Measurements from ENCODE around the gene EFHB. TPM values are rescaled to one million over a fixed set of nuclear protein-coding genes. Genes with fewer than 3 reads are reported as not detected.

Gene EFHB
- total RNA-seq, 2 experiments from 2014 or later = 0.69 to 0.77 TPM

DNA sequence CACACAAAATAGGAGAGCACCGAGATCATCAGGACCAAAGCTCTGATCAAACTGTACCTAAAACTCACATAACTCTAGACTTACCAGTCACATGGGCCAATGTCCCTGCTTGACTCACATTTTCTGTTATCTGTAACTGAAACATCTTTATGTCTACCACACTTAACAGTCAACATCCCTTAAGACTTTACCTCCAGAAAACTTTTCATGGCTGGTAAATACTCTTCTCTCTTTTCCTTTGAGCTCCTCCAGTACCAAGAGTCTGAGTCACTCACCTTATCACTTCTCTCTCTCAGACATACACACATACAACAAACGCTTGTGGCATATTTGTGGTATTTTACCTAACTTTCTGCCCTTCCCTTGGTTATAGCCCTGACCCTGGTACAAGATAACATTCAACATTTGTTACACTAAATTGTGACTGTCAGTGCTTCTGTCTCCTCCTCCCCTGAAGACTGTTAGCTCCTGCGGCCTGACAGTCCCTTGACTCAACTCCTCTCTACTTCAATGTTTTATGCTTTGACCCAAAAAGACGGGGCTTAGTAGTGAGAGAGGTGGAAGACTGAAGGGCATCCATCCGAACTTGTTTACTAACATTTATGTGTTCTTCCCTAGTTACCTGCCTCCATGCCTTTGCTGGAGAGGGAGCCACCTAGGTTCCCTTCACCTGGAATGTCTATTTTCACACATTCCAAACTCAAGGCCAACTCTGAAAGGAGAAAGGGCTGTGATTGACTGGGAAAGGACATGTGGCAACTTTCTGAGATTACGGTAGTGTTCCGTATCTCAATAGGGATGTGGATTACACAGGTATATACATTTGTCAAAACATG is 3.7 kb upstream of the EFHB start:
- intact Hi-C loops (cut with micrococcal nuclease) = loop anchor here (5.0 kb wide), 1 partner anchor 240 kb away; no protein-coding TSS in a partner anchor
- H3K36me3 Mint-ChIP-seq (ENCODE audit: low read depth) = no peaks in the 10 kb centered on the region
- ChIA-PET POLR2A (interaction anchor here (0.6 to 1.9 kb wide), 4 partner anchors 8 to 117 kb away, joined by 3 to 8 read pairs (median 3); partner anchors contain the start of gene RAB5A), CTCF (no interaction called here)
- DNase-seq (peak; percentile 37), ATAC-seq (peak; percentile 92)
- H3K4me1 Mint-ChIP-seq (ENCODE audit: low read depth) = peaks cover 26% of the 10 kb centered on the region
- H3K27ac Mint-ChIP-seq = peak overlapping the region; percentile 26
- TF ChIP-seq, protein P1, sequence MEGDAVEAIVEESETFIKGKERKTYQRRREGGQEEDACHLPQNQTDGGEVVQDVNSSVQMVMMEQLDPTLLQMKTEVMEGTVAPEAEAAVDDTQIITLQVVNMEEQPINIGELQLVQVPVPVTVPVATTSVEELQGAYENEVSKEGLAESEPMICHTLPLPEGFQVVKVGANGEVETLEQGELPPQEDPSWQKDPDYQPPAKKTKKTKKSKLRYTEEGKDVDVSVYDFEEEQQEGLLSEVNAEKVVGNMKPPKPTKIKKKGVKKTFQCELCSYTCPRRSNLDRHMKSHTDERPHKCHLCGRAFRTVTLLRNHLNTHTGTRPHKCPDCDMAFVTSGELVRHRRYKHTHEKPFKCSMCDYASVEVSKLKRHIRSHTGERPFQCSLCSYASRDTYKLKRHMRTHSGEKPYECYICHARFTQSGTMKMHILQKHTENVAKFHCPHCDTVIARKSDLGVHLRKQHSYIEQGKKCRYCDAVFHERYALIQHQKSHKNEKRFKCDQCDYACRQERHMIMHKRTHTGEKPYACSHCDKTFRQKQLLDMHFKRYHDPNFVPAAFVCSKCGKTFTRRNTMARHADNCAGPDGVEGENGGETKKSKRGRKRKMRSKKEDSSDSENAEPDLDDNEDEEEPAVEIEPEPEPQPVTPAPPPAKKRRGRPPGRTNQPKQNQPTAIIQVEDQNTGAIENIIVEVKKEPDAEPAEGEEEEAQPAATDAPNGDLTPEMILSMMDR (IDR thresholded peaks at IDR 0.05) = no peak
- H3K27me3 Mint-ChIP-seq = peaks cover 11% of the 10 kb centered on the region
- H3K4me3 Mint-ChIP-seq = no peak overlapping the region
- no peaks in the 10 kb centered on the region for H3K9me3 Mint-ChIP-seq

DNA sequence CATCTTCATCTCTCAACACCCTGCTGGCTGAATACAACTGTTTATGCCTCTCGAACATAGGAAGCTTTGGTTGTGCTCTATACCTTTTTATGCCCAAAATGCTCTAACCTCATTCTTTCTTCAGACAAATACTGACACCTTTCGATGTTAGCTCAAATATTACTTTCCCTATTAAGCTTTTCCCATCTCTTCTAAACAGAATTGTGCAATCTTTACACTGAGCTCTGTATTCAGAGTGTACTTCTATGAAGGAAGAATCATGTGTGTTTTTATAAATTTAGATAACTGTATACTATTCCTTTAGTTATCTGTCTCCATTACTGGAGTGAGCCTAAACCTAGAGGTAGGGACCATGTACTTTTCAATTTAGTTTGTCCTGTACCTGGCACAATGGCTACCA is 1.6 kb downstream of the EFHB start:
- intact Hi-C loops (cut with micrococcal nuclease) = loop anchor here (5.0 kb wide), 2 partner anchors 110 to 125 kb away; partner anchors contain the start of gene KAT2B

DNA sequence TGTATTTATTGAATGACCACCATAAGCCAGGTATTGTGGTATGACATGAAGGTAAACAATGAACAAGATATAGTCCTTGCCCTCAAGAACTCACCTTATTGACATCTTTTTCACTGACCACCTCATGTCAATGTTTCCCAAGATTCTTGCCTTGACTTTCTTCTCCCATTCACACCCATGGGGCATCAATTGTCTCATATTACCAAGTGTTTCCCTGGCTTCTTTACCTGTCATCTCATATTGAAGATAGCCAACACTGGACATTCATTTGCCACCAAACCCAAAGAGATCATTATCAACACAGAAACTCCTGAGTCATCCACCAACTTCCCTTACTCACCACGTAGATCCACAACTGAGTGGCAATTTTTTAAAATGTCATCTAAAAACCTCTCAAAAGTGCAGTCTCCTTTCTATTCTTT is 2.2 kb downstream of the EFHB start:
- H3K27me3 Mint-ChIP-seq = peaks cover 11% of the 10 kb centered on the region
- peaks cover 33% of the 10 kb centered on the region for H3K4me1 Mint-ChIP-seq (ENCODE audit: low read depth)
- DNase-seq (no peak), ATAC-seq (peak; percentile 45)
- intact Hi-C loops (cut with micrococcal nuclease) = loop anchor here (5.0 kb wide), 2 partner anchors 111 to 126 kb away; partner anchors contain the start of gene KAT2B
- ChIA-PET POLR2A (interaction anchor here (0.6 to 1.0 kb wide), 2 partner anchors 9 to 255 kb away, joined by 3 read pairs; partner anchors contain the start of gene SGO1), CTCF (no interaction called here)
- no peaks in the 10 kb centered on the region for H3K9me3 Mint-ChIP-seq
- H3K4me3 Mint-ChIP-seq = peak overlapping the region; percentile 11
- H3K36me3 Mint-ChIP-seq (ENCODE audit: low read depth) = no peaks in the 10 kb centered on the region
- TF ChIP-seq, protein P1 (IDR thresholded peaks at IDR 0.05) = no peak
- peak overlapping the region; percentile 84 for H3K27ac Mint-ChIP-seq

More for the DNA sequence above, 1.6 kb downstream of the EFHB start:
- CTCF ChIA-PET = no interaction called here
- POLR2A ChIA-PET = interaction anchor here (1.1 kb wide), 1 partner anchor 14 kb away, joined by 3 read pairs; no protein-coding TSS in a partner anchor
- H3K4me3 Mint-ChIP-seq = no peak overlapping the region
- no peak for DNase-seq
- TF ChIP-seq, protein P1 (IDR thresholded peaks at IDR 0.05) = no peak
- H3K27ac Mint-ChIP-seq = peak overlapping the region; percentile 84
- no peaks in the 10 kb centered on the region for H3K36me3 Mint-ChIP-seq (ENCODE audit: low read depth)
- peaks cover 37% of the 10 kb centered on the region for H3K4me1 Mint-ChIP-seq (ENCODE audit: low read depth)
- peaks cover 9% of the 10 kb centered on the region for H3K27me3 Mint-ChIP-seq
- no peaks in the 10 kb centered on the region for H3K9me3 Mint-ChIP-seq
- no peak for ATAC-seq

DNA sequence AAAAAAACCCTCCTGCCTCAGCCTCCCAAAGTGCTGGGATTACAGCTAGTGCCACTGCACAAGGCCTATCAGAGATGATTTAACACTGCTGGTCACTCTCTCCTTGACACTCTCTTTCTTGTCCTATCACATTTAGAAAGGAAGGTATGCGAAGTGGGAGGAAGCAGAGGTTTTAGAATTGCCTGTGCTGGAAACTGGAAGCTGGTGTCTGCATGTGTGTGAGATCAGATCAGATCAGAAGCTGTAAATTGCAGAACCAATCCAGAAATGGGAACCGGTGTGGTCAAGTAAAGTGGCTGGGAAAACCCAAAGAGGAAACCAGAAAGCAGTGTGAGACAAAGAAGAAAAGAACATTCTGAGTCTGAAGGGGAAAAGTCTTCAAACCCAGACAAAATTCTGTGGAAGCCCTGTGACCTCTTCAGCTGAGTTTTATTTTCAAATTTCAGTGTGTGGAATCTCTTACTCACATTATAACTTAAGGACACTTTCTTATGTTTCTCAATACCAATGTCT is 2.8 kb downstream of the EFHB start:
- CTCF ChIA-PET = interaction anchor here (1.4 to 1.8 kb wide), 2 partner anchors 24 to 45 kb away, joined by 4 to 5 read pairs; no protein-coding TSS in a partner anchor
- H3K4me1 Mint-ChIP-seq (ENCODE audit: low read depth) = peaks cover 33% of the 10 kb centered on the region
- ATAC-seq (peak; percentile 75), DNase-seq (peak; percentile 67)
- TF ChIP-seq, protein P1 (IDR thresholded peaks at IDR 0.05) = no peak
- peak overlapping the region; percentile 84 for H3K27ac Mint-ChIP-seq
- intact Hi-C loops (cut with micrococcal nuclease) = loop anchor here (5.0 kb wide), 2 partner anchors 111 to 126 kb away; partner anchors contain the start of gene KAT2B
- H3K4me3 Mint-ChIP-seq = peak overlapping the region; percentile 11
- H3K27me3 Mint-ChIP-seq = peaks cover 11% of the 10 kb centered on the region
- POLR2A ChIA-PET = interaction anchor here (0.6 to 1.0 kb wide), 4 partner anchors 9 to 255 kb away, joined by 3 to 5 read pairs (median 3); partner anchors contain the start of gene SGO1
- no peaks in the 10 kb centered on the region for H3K36me3 Mint-ChIP-seq (ENCODE audit: low read depth)
- H3K9me3 Mint-ChIP-seq = no peaks in the 10 kb centered on the region

Measured in activated CD8-positive, alpha-beta T cell treated with anti-CD3 and anti-CD28 coated beads for 36 hours (primary cell).